Caco-2 (cell line): Measurements from ENCODE around the gene FLT3LG. TPM values are rescaled to one million over a fixed set of nuclear protein-coding genes. Genes with fewer than 3 reads are reported as not detected.
"Not testable (repeated sequence)": the region's sequence is repeated elsewhere in the genome, so short reads cannot be mapped to it uniquely, and the experiment has no call there.

ENCODE experiments used
- BruUV-seq: library from RNA; stranded (reverse); fragments of 400-500 nt; replicated peaks from 2 replicates; lab custom pipeline; 2021; lab: Mats Ljungman, UMichigan
- CTCF ChIA-PET: fragments of 300-600 bp; sonication (Branson Sonifier 250); formaldehyde crosslinking; loops from one replicate; lab custom pipeline; 2022; ENCODE audit warnings: antibody characterized with exemption; lab: Charles Lee
- POLR2A ChIA-PET: fragments of 300-600 bp; sonication (Branson Sonifier 250); formaldehyde crosslinking; loops from one replicate; lab custom pipeline; 2022; ENCODE audit warnings: antibody characterized with exemption; lab: Charles Lee
- DNase-seq, 2 experiments: peaks; one replicate each; pipeline versions ENCODE4 v3.0.0 to v3.0.0-alpha.2; 2020 to 2022
- H3K27me3 ChIP-seq: replicated peaks from 2 replicates; pipeline ENCODE4 v1.6.0; 2011; ENCODE audit warnings: low read length; ENCODE audit not compliant: control insufficient read depth, insufficient read depth
- H3K36me3 ChIP-seq: 2 replicates; pipeline ENCODE4 v1.5.1; 2011; ENCODE audit warnings: low read length; ENCODE audit not compliant: control insufficient read depth, insufficient read depth
- H3K4me1 ChIP-seq: fragments of 250-450 bp; sonication (Bioruptor Pico); 2 replicates; pipeline ENCODE4 v1.5.1; 2020; ENCODE audit warnings: mild to moderate bottlenecking
- H3K4me3 ChIP-seq: 2 replicates; pipeline ENCODE4 v1.5.1; 2011; ENCODE audit warnings: low read depth, mild to moderate bottlenecking, control low read depth, low read length
- H3K9me3 ChIP-seq: fragments of 250-450 bp; sonication (Bioruptor Pico); 2 replicates; pipeline ENCODE4 v1.5.1; 2020; ENCODE audit warnings: mild to moderate bottlenecking, moderate library complexity
- H3K27ac Mint-ChIP-seq: one replicate; pipeline ENCODE4 v1.8.0; 2022; ENCODE audit warnings: mixed read lengths; ENCODE audit not compliant: unreplicated experiment
- H3K27me3 Mint-ChIP-seq: one replicate; pipeline ENCODE4 v1.8.0; 2022; ENCODE audit warnings: mixed read lengths; ENCODE audit not compliant: insufficient read depth, unreplicated experiment
- H3K36me3 Mint-ChIP-seq: one replicate; pipeline ENCODE4 v1.8.0; 2022; ENCODE audit warnings: mild to moderate bottlenecking, mixed read lengths; ENCODE audit not compliant: insufficient read depth, unreplicated experiment
- H3K4me1 Mint-ChIP-seq: one replicate; pipeline ENCODE4 v1.8.0; 2022; ENCODE audit warnings: low read depth, mixed read lengths; ENCODE audit not compliant: unreplicated experiment
- H3K4me3 Mint-ChIP-seq: one replicate; pipeline ENCODE4 v1.8.0; 2022; ENCODE audit warnings: mild to moderate bottlenecking, moderate library complexity, mixed read lengths; ENCODE audit not compliant: unreplicated experiment
- H3K9me3 Mint-ChIP-seq: one replicate; pipeline ENCODE4 v1.8.0; 2022; ENCODE audit warnings: mixed read lengths; ENCODE audit not compliant: unreplicated experiment
- intact Hi-C: fragments of 100-400 bp; cut with micrococcal nuclease; formaldehyde crosslinking; loops from one replicate; pipeline ENCODE4 v1.10.0; 2022; ENCODE audit not compliant: unreplicated experiment
- total RNA-seq: library from RNA; stranded (reverse); gene quantifications from 2 replicates; pipeline ENCODE4 v1.2.3, GENCODE V29; 2022
- TF ChIP-seq, protein P1 (sequence below), 2 experiments: fragments of 200-600 bp in 1 of 2; IDR thresholded peaks; 1 replicate in 1 of 2; 2 replicates in 1 of 2; pipeline versions ENCODE4 v1.5.1 to v1.8.0; 2011 to 2022; ENCODE audit warnings: antibody characterized with exemption in 1 of 2, control low read depth in 1 of 2, inconsistent platforms in 1 of 2, low read depth in 1 of 2, low read length in 1 of 2, mild to moderate bottlenecking in 1 of 2, moderate library complexity in 1 of 2; ENCODE audit not compliant: insufficient read depth in 1 of 2, severe bottlenecking in 1 of 2, unreplicated experiment in 1 of 2

The FLT3LG gene
- total RNA-seq, 1 experiment from 2014 or later = 2.1 TPM

DNA sequence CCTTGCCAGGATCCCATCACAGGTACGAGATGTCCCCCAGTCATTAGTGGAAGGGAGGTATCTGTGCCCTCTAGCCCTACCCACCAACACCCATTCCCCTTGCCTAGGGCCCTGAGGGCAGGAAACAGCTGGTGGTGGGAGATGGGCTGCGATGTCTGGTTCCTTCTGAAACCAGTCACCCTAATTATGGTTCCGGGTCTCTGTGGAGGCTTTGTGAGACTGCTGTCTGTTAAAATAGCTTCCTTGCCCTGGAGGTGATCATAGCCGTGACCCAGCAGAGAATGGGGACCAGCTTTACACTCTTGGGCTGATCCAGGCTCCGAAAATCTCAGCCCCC, 15.5 kb upstream of the FLT3LG start:
- no peaks in the 10 kb centered on the region; the same call in none of the 2 replicates for H3K36me3 ChIP-seq
- no peaks in the 10 kb centered on the region for H3K27me3 ChIP-seq
- Mint-ChIP-seq H3K4me3 (no peak overlapping the region), H3K27me3 (no peaks in the 10 kb centered on the region), H3K27ac (no peak overlapping the region), H3K9me3 (no peaks in the 10 kb centered on the region), H3K4me1 (no peaks in the 10 kb centered on the region), H3K36me3 (peaks cover 20% of the 10 kb centered on the region)
- ChIA-PET CTCF (interaction anchor here (0.7 kb wide), 1 partner anchor 346 kb away, joined by 3 read pairs; no protein-coding TSS in a partner anchor), POLR2A (no interaction called here)
- BruUV-seq = no TSS peak
- no peaks in the 10 kb centered on the region for H3K9me3 ChIP-seq
- DNase-seq = no peak
- peaks cover 6% of the 10 kb centered on the region; the same call in 1 of the 2 replicates for H3K4me1 ChIP-seq
- TF ChIP-seq, protein P1, sequence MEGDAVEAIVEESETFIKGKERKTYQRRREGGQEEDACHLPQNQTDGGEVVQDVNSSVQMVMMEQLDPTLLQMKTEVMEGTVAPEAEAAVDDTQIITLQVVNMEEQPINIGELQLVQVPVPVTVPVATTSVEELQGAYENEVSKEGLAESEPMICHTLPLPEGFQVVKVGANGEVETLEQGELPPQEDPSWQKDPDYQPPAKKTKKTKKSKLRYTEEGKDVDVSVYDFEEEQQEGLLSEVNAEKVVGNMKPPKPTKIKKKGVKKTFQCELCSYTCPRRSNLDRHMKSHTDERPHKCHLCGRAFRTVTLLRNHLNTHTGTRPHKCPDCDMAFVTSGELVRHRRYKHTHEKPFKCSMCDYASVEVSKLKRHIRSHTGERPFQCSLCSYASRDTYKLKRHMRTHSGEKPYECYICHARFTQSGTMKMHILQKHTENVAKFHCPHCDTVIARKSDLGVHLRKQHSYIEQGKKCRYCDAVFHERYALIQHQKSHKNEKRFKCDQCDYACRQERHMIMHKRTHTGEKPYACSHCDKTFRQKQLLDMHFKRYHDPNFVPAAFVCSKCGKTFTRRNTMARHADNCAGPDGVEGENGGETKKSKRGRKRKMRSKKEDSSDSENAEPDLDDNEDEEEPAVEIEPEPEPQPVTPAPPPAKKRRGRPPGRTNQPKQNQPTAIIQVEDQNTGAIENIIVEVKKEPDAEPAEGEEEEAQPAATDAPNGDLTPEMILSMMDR (IDR thresholded peaks at IDR 0.05; ENCODE audit: insufficient read depth in 1 of 2, low read depth in 1 of 2, low read length in 1 of 2, severe bottlenecking in 1 of 2, unreplicated experiment in 1 of 2) = no peak
- no peak overlapping the region for H3K4me3 ChIP-seq
- intact Hi-C loops = no loop called here

DNA sequence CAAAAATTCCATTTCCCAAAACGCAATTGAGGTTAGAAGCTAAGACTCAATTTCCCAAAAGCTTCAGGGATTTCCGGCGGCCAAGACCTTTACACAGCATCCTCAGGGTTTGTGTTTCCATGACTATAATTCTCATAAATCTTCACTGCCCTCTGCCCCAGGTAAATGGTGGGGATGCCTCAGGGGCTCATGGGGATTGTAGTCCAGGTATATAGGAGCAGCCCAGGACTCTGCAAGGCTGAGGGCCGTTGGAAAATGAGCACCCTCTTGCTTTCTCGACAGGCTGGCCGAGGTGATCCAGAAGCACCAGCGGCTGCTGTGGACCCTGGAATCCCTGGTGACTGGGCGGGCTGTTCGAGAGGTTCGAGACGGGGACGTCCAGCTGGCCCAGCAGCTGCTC, 14.6 kb upstream of the FLT3LG start:
- DNase-seq = no peak
- no peaks in the 10 kb centered on the region for H3K27me3 Mint-ChIP-seq
- Histone ChIP-seq H3K36me3 (no peaks in the 10 kb centered on the region; the same call in none of the 2 replicates), H3K4me1 (peaks cover 2% of the 10 kb centered on the region; the same call in 1 of the 2 replicates), H3K4me3 (no peak overlapping the region), H3K9me3 (no peaks in the 10 kb centered on the region), H3K27me3 (no peaks in the 10 kb centered on the region)
- no peaks in the 10 kb centered on the region for H3K4me1 Mint-ChIP-seq
- no peak overlapping the region for H3K27ac Mint-ChIP-seq
- peaks cover 17% of the 10 kb centered on the region for H3K36me3 Mint-ChIP-seq
- TF ChIP-seq, protein P1 (IDR thresholded peaks at IDR 0.05; ENCODE audit: insufficient read depth in 1 of 2, low read depth in 1 of 2, low read length in 1 of 2, severe bottlenecking in 1 of 2, unreplicated experiment in 1 of 2) = no peak
- no TSS peak for BruUV-seq
- ChIA-PET CTCF (no interaction called here), POLR2A (no interaction called here)
- no peak overlapping the region for H3K4me3 Mint-ChIP-seq
- intact Hi-C loops = no loop called here
- no peaks in the 10 kb centered on the region for H3K9me3 Mint-ChIP-seq

DNA sequence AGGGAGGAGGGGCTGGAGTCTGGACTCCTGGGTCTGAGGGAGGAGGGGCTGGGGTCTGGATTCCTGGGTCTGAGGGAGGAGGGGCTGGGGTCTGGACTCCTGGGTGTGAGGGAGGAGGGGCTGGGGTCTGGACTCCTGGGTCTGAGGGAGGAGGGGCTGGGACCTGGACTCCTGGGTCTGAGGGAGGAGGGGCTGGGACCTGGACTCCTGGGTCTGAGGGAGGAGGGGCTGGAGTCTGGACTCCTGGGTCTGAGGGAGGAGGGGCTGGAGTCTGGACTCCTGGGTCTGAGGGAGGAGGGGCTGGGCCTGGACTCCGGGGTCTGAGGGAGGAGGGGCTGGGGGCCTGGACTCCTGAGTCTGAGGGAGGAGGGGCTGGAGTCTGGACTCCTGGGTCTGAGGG, 12.9 kb upstream of the FLT3LG start:
- not testable (repeated sequence) for DNase-seq, H3K36me3 ChIP-seq
- CTCF ChIA-PET = interaction anchor here (0.7 kb wide), 1 partner anchor 134 kb away, joined by 5 read pairs; no protein-coding TSS in a partner anchor

More for the DNA sequence above, 12.9 kb upstream of the FLT3LG start:
- H3K27me3 Mint-ChIP-seq, intact Hi-C loops, H3K27me3 ChIP-seq, H3K4me1 ChIP-seq, H3K9me3 Mint-ChIP-seq, H3K27ac Mint-ChIP-seq, BruUV-seq, H3K9me3 ChIP-seq, POLR2A ChIA-PET, H3K4me3 Mint-ChIP-seq, H3K4me3 ChIP-seq, H3K4me1 Mint-ChIP-seq: not testable (repeated sequence)
- peaks cover 26% of the 10 kb centered on the region for H3K36me3 Mint-ChIP-seq
